NCI-H226 (cell line): Measurements from ENCODE around the gene HOXA2.

Experiments
- DNase-seq: peaks from one replicate; pipeline ENCODE4 v3.0.0-alpha.2; 2015

HOXA2 gene

GRCh38 chr7:27102581-27103442 is at the start of gene HOXA2:
HOXA2 (minus strand) TSS chr7:27102683; CDS start chr7:27102500, 183 bp downstream.
- DNase-seq, result peak; percentile 92

DNA sequence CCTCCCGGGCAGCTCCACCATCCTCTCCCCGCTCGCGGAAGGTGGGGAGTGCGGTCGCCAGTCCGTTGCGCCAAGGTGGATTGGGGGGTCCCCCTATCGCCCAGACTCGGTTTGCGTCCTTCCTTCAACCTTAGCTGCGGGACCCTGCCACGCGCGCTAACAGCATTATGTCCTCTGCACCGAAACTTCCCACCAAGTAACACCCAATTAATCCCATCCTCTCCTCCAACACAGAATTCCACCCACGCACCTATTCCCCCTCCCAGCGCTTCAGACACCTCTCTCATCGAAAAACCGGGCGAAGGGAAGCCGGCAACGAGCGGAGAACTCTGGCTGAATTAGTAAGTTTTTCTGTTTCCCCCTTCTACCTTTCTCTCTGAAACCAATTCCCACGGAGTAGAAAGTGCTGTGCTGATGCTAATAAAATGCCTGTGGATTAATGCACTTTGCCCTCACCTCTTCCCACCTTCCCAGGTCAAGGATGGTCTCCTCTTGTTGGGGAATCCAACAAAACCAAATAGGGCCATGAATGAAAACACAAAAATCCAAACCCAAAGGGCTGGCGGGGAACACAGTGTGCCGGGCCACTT is 49.0 kb upstream of the HOXA2 start:
- no peak for DNase-seq

- DNase-seq, result peak; percentile 66
These were observed 48.3 kb upstream of the HOXA2 start for GRCh38 chr7:27150568-27151340.

DNA sequence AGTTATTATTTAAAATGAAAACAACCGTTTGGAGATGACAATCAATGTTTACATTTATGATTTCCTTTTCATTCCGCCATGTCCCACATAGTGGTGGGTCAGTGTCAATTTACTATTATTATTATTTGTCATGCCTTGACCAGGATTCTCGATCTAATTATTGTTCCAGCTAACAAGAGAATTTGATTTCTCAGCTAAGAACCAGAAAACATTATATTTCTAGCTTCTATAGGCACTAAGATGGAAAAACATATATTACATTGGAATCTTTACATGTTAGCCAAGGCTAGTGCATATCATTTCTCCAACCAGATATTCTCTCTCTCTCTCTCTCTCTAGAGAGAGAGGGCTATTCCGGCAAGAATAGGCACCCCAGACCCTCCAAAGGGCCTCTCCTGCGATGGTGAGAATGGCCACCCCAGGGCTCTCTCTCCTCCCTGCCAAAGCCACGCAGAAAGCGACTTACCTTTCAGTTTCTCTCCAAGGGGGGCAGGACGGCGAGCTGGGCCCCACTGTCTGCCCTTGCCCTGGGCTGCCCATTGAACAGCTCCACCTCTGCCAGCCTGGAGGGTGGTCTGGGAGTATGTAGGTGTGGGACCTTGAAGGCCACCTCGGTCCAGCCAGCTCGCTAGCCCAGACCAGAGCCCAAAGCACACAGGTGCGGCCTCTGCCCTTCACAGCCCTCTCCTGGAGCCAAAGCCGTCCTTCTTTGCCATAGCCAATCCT is 47.5 kb upstream of the HOXA2 start:
- no peak for DNase-seq

DNA sequence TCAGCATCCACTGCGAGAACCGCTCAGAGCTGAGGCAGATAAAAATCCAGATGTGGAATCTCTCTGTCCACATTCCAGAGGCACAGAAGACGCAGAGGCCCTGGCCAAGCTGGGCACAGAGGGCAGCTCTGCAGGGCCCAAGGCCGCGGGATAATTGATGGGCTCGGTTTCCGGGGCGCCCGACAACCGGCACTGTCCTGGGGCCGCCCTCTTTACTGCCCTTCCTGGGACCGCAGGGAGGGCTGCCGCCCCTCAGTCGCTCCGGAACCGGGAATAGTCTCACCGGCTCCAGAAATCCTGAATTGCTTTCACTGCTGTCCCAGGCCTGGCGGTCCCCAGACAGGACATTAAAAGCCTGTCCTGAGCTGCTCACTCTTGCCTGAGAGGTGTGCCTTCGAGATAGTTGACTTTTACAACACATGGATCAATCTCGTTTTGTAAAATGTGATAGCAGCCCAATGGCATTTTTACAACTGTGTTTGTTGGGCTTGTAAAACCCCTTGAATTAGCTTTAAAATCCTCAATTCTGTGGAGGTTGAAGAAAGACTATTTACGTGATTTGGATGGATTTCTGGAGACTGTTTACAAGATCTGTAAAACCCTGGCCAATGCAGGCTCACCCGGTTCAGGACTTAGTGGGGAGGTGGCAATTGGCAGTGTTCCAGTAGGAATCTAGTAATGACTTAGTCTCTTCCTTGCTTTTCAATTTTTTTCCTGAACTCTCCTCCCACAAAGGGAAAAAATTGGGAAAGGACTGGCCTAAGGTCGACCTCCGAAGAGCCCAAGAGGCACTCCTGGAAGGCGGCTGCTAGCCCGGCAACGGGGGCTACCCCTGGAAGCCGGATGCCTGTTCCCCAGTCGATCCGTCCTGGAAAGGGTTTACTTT is 46.5 kb upstream of the HOXA2 start:
- no peak for DNase-seq

DNA sequence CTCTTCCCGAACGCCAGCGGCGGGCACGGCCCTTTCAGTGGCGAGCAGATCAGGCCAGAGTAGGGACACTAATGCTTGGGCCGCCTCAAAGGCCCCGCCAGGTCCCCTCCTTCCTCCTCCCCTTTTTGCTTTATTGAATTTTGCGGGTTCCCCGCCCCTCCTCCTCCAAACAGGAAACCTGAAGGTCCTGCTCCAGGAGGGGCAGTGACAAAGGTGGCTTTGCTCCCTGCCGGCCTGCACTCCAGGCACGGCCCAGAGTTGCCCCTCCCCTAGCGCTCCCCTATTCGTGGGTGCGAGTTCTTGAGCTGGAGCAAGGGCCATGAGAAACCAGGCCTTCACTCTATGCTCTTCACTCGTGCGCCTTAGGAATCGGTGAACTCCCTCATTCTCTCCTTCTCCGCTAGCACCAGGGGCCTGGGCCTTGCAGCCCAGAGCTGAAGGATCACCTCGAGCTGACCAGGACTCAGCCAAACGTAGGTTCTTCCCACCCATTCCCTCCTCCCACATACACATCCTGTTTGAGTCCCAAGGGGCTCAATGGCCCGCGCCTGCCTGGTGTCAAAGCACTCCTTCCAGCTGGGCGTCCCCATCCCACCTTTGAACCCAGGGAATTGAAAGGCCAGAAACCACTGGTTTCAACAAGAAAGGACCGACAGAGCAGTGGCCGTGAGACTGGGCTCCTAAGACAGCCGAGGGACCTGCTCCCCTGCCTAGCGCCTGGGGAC is 45.7 kb upstream of the HOXA2 start:
- no peak for DNase-seq

DNA sequence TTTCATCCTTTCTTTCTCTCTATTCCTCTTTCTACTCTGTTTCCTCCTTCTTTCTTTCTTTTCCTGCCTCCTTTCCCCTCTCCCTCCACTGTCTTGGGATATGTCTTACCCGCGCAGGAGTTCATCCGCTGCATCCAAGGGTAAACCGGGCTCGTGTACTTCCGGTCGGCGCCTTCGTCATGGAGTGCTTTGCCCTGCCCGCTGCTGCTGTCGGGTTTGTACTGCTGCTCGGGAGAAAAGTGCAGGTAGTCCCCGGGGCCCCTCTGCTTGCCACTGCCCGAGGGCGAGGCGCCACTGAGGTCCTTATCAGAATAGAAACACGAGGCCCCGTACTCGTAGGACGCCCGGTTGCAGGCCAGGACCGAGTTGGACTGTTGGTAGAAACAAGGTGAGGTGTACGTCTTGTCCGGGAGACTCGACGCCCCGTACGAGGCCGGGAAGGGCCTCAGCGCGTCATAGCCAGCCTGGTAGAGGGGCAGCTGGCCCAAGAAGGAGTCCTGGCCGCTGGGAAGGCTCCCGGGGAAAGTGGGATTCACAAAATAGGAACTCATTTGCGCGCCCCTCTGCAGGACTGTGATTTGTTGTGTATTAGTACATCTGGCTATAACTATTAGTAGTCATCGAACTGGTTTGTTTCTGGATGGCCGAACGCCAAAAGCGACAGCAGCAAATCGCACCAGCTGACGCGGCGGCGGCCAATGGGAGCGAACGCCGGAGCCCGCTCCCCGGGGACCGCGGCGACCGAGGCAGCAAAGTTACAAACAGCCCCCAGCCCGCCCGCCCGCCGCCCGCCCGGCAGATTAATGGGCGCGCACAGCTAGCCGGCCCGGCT is 44.9 kb upstream of the HOXA2 start, which contains the start of gene HOXA6:
HOXA6 (minus strand) TSS at position 576 of the 832 bp plus-strand sequence; CDS start at position 551, 25 bp downstream.
- DNase-seq, result no peak

GRCh38 chr7:27146491-27147198 is 44.2 kb upstream of the HOXA2 start:
- DNase-seq, result no peak

GRCh38 chr7:27145914-27146412 is 43.5 kb upstream of the HOXA2 start:
- DNase-seq, result no peak

DNA sequence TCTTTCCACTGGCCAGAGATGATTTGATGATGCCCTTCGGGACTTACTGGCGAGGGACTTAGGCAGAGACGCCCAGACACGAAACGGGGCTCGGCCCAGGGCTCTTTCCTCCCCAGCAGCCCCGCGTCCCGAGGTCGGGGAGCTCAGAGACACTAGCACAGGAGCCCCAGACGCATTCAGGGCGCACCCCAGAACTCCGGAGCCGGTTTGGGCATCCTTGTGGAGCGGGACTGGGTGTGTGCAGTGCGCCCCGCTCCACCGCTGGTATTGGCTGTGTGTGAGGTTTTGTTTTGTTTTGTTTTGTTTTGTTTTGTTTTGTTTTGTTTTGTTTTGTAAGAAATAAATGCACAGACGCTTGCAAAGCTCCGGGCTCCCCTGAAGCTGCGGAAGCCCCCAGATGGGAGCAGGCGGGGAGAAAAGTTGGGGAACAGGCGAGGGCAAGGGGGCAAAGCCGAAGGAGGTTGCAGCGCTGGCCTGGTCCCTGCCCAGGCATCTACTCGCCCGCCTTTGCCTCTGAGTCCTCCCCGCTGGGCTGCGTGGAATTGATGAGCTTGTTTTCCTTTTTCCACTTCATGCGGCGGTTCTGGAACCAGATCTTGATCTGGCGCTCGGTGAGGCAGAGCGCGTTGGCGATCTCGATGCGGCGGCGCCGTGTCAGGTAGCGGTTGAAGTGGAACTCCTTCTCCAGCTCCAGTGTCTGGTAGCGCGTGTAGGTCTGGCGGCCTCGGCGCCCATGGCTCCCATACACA is 42.9 kb upstream of the HOXA2 start:
- no peak for DNase-seq

GRCh38 chr7:27144781-27145164 is 42.3 kb upstream of the HOXA2 start:
- no peak for DNase-seq

- no peak for DNase-seq
These were observed 41.7 kb upstream of the HOXA2 start for GRCh38 chr7:27143950-27144780.

GRCh38 chr7:27143023-27143949 is 40.8 kb upstream of the HOXA2 start, which contains the start of gene HOXA5:
HOXA5 (minus strand) TSS chr7:27143681; CDS start chr7:27143607, 74 bp downstream.
- DNase-seq, result peak; percentile 100

GRCh38 chr7:27142580-27143022 is 40.1 kb upstream of the HOXA2 start:
- DNase-seq, result peak; percentile 26

DNA sequence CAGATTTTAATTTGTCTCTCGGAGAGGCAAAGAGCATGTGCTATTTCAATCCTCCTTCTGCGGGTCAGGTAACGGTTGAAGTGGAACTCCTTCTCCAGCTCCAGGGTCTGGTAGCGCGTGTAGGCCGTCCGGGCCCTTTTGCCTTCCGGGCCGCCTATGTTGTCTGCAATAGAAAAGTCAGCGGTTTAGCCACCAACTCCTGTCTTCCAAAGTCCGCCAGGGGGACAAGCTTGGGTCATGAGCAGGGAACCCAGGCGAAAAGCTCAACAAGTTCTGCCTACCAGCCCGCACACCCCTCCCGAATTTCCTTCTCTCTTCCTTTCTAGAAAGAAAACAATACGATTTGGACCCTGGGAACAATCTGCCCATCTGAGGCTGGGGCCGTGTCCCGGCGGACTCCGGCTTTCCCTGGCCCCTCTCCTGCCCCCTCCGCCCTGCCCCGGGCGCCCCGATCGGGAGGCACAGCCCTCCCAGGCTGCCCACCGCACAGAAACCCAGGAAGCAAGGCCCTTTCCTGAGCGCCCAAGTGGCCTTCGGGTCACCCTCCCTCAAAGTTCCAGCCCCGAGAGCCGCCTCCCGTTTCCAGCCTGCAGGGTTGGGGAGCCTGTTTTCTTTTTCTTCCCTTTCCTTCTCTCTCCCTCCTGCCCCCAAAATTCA is 39.6 kb upstream of the HOXA2 start:
- peak; percentile 56 for DNase-seq
